Activated CD4-positive, alpha-beta T cell treated with anti-CD3 and anti-CD28 coated beads, Interleukin-2, amount 50 U/mL, for 4 hours (primary cell): Measurements from ENCODE around the gene MRPS23.

Experiments
- DNase-seq, 2 experiments: peaks; one replicate each; pipeline ENCODE4 v3.0.0-alpha.2; 2020

The MRPS23 gene

DNA sequence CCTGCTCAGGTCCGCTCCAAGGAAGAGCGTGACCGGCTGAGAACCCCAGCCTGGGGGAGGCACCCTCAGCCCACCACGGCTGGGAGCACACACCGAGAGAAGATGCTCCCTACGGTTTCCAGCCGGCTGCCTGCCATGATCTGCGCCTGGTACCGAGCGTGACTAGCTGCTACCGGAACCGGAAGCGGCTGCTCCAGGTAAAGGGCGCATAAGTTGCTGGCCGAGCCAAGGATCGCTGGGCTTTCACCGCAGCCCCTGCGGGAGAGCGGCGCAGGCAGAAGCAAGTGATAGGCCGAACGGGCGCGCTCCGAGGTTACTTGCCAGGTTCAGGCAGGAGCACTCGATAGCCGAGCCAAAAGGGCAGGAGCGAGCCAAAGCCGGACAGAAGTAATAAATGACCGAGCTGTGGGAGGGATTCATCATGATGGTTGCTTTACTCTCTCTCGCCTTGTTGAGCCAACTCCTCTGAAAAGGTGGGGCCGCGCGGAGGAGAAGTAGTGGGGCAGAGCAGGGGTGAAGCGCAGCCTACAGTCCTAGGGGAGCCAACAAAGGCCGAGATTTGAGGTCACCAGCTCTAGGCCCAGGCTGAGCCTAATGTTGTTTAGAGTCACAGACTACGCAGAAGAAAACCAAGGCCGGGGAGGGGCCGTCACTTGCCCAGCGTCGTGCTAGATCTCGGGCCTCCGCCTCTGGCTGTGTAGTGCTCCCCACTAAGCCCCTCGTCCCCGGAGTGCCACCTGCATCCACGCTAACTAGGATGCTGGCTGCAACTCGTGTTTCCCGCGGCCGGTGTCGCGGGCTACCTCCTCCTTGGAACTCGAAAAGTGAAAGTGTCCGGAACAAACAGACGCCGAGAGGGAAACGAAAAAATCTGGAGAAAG is at the start of gene MRPS23:
Gene MRPS23, minus strand, starts transcription at position 171 of the 881 bp plus-strand sequence. Its CDS starts 34 bp downstream, at position 137.
- peak; percentile 95 to 96 for DNase-seq

- no peak for DNase-seq
These were observed 49.5 kb upstream of the MRPS23 start for GRCh38 chr17:57899391-57899790.

- no peak for DNase-seq
These were observed 48.9 kb upstream of the MRPS23 start for GRCh38 chr17:57898487-57899311.

DNA sequence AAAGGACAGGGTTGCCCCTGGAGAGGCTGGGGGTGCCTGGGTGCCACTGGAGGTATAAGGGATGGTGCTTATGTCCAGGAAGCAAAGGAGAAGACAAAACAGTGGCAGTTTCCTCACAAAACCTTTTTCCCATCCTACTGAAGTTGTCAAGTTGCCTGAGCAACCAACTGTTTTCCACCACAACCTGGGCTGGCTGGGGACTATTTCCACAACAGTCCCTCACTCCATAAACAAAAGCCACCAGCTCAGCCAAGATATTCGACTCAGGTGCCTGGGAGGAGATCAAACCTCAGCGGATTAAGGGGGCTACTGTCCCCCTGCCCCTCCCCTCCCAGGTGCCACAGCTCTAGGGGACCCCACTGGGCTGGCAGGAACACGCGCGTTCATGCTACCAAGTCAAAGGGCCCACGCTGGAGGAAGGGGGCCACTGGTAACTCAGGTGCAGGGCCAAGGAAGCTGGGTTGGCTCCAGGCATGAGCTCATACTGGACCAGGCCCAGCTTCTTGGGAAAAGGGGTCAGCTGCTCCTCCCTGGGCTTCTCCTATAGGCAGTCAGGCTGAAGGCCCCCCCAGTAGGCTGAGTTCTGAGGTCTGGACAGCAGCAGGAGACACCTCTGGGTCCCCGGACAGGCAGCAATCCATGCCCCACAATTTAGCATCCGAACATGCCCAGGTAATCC is 45.7 kb upstream of the MRPS23 start:
- DNase-seq = no peak

DNA sequence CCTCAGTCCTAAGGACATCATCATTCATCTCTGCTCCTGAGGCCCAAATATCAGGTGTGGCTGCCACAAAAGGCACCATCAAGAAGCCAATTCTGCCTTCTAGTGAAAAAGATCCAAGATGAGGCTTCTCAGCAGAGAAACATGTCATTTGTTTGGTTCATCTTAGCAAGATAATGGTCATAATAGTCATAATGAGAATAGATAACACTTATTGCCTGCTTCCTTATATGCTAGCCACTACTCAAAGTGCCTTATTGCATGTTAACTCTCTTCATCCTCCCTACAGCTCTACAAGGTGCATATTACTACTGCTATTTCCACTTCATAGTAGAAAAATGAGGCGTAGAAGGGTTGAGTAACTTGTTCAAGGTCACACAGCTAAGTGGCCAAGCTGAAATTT is 45.0 kb upstream of the MRPS23 start:
- no peak for DNase-seq

- no peak for DNase-seq
These were observed 43.2 kb upstream of the MRPS23 start for GRCh38 chr17:57892820-57893595.

DNA sequence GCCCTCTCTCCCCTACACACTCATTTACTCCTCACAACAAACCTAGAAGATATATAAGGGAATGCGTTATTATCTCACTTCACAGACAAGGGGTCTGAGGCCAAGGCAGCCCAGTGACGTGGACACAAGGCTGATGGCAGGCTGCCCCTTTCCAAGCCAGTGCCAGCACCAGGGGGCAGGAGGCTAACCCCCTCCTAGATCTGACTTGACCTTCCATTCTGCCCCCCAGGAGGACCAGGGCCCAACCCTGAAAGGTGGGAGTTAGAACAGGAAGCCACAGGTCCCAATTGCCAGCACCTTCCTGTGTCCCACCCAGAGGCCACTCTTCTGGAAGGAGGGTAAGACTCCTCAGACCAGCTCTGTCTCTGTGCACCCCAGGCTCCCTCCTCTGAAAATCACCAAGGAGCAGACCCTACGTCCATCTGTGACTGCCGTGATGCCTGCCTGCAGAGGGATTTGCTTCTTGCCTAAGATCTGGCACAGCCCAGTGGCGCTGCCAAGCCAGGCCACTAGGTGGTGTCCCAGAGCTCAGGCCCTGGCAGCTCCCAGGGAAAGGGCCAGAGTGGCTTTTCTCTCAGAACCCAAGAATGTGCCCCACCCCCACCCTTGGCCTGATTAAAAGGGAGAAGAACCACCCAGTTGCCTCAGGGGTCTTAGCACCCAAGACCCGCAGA is 42.4 kb upstream of the MRPS23 start:
- peak; percentile 75 to 78 for DNase-seq

GRCh38 chr17:57890857-57891232 is 41.0 kb upstream of the MRPS23 start:
- no peak for DNase-seq

DNA sequence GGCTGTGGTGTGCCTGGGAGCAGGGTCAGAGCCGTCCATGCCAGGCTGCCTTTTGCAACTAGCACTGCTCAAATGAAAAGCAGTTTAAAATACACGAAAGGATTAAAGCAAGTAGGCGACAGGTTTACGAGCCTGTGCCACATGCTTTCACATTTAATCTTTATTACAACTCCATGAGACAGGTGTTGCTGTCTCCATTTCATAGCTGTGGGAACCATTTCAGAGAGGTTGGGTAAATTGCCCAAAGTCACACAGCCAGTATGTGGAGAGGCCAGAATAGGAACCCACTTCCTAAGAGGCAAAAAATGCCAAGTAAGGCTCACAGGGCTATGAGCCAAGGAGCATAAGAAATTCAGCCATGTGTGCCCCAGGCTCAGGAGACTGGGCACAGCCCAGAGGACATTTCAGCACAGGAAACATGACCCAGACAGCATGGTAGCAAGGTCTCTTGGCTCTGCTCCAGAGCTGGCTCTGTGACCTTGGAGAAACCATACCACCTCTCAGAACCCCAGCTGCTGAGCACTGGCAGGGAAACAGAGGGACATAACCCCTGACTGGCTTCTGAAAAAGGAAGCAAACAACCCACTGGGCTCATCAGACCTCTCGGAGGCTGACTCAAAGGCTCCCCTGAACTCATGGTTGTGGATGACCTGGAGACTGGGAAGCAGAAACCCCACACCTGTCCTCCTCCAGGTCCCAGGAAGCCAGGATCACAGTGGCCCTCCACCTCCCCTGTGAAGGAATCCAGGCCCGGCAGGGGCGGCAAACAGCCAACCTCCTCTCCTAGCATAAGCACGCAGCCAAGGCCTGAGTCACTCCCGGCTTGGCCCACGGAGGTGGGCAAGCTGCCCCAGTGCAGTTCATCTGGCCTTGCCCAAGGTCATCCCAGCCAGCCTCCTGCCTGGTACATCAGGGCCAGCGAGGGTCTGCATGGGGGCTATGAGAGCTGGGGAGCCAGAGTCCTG is 40.3 kb upstream of the MRPS23 start:
- no peak for DNase-seq

GRCh38 chr17:57889252-57889651 is 39.4 kb upstream of the MRPS23 start:
- no peak for DNase-seq

DNA sequence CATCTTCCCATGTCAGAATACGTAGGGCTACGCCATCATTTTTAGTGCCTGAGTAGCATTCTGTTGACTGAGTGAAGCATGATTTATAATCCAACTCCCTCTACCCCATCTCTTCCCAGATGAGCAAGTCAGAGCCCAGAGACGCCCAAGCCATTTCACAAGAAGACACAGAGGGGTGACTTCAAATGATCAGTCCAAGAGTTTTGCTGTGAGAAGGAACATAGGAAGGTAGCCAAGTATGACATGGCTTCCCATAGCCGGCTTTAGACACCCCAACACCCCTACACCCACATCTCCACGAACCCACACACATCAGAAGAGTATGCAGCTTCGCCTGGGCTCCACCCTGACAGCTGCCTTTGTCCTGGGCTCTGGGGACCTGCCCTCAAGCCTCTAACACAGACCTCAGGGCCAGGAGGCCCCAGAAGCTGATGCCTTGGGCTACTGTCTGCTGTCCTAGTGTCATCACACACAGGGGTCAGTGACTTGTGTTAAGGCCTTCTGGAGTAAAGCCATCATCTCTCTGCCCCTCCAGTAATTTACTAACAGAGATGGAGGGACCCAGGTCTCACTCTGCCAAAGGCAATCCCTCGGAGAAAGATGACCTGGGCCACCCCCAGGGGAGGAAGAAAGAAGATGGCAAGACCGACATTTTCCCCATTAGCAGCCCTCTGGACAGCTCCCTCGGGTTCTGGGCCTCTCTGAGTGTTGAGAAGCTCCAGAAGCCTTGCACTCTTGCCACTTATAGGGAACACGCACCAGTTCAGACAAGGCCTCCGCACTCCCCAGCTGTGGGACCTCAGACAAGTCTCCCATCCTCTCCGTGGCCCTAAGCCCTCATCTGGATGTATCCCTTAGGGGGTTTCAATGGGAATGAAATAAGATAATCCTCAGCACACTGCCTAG is 38.7 kb upstream of the MRPS23 start:
- DNase-seq = no peak

DNA sequence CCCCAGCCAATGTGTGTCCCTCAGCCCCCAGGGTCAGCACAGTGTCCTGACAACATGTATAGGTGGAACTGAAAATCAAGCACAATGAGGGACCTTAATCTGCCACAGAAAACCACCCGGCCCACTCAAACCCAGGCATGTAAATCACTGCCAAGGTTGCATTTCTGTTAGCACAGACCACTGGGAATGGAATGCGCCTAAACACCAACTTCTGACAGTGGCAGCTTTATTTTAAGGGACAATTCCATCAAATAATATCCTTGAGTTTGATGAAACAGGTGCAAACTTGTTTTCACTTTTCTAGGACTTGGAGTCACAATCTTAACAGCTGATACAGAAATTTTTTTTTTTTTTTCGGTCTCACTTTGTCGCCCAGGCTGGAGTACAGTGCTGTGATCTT is 37.3 kb upstream of the MRPS23 start:
- DNase-seq = no peak

DNA sequence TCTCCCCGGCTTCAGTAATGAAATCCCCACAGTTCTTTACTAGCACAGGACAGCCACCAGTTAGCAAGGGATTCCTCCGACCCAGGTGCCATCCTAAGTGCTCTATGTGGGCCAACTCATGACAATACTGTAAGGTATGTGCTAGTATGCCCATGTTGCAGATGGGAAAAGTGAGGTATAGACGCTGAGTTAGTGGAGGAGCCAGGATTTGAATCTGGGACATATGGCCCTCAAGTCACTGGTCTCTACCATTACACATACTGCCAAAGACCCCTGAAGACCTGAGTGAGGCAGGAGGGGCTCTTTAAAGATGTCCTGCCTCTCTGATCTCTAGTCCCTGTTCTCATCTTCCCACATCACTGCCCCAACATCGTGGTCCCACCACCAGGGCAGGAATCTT is 36.2 kb upstream of the MRPS23 start:
- no peak for DNase-seq

GRCh38 chr17:57885148-57885915 is 35.5 kb upstream of the MRPS23 start:
- no peak for DNase-seq

DNA sequence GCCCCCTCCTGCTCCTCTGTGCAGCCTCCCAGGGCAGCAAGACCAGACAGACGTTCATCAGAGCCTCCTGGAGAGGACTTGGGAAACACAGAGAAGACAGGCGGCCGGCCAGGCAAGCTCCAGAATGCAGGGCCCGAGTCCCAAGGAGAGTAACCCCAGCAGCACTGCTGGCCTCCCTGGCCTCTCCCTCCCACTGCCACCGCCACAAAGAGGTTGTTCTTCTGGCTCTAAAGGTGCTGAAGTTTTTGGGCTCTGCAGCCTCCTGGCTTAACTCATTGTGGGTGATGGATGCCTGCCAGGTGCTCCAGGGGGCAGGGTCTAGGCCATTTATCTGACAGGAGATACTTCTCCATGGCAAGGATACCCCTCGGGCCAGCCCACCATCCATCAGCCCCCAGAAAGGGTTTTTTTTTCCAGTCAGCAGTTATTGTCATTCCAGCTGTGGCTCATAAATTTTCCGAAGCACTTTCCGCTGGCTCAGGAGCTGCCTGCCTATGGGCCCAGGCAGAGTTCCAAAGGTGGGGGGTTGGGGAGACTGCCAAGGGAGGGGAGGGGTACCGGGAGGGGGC is 32.0 kb upstream of the MRPS23 start:
- no peak for DNase-seq

GRCh38 chr17:57881143-57881542 is 31.3 kb upstream of the MRPS23 start:
- no peak for DNase-seq

- peak; percentile 17 to 25 for DNase-seq
These were observed 30.2 kb upstream of the MRPS23 start for GRCh38 chr17:57880086-57880456.

DNA sequence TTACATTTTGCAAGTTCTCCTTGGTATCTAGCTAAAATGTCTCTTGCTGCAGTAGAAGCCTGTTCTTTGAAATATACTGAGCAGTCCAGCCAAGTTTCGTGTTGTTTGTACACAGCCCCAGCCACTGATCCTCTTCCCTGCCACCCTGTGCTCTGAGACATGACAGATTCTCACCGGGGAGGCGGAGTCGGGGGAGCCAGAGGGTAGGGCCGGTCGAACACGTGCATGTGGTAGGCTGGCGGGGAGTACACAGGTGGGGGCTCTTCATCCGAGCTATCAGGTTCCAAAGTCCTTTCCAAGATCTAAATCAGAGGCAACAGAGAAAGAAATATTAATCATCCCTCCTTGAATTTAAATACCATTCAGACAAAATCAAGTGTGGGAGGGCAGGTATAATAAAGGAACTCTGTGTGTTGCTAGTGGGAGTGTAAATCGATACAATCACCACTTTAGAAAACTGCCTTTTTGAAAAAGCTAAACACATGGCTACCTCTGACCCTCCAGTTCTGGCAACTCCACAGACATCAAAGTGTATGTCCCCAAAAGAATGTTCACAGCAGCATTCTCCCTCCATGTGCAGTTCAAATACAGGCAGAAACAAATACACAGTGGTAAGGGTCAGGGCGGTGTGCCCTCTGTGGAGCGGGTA is 29.7 kb upstream of the MRPS23 start:
- no peak for DNase-seq
